IPS-11a (cell line): ENCODE measurements around the gene TRIM66.

ENCODE experiments used
- H3K4me3 ChIP-seq: one replicate; pipeline ENCODE4 v1.5.1; 2013; ENCODE audit warnings: low read depth, low read length, control low read depth

TRIM66 gene

GRCh38 chr11:8573777-8574176 lies 108.7 kb downstream of the TRIM66 start:
- no peak overlapping the region for H3K4me3 ChIP-seq

GRCh38 chr11:8567602-8568198 lies 114.8 kb downstream of the TRIM66 start:
- no peak overlapping the region for H3K4me3 ChIP-seq

GRCh38 chr11:8566613-8567210 lies 115.8 kb downstream of the TRIM66 start:
- H3K4me3 ChIP-seq = no peak overlapping the region

GRCh38 chr11:8564526-8564925 lies 117.9 kb downstream of the TRIM66 start:
- no peak overlapping the region for H3K4me3 ChIP-seq
